ENCODE measurements around the gene SSTR3.

Gene SSTR3

GRCh38 chr22:37183432-37184379, 28.6 kb downstream of the SSTR3 start:
- Histone ChIP-seq H3K4me3 (ENCODE audit: low read length) (no peak overlapping the region), H3K79me2 (ENCODE audit: low read length) (no peaks in the 10 kb centered on the region), H3K4me2 (ENCODE audit: low read length) (no peak overlapping the region), H2AFZ (ENCODE audit: low read depth, low read length) (no peak overlapping the region), H3K27ac (ENCODE audit: low read length) (no peak overlapping the region), H3K9ac (ENCODE audit: low read length) (no peak overlapping the region), H3K4me1 (ENCODE audit: low read length) (peaks cover 10% of the 10 kb centered on the region), H4K20me1 (ENCODE audit: insufficient read depth, low read length) (no peaks in the 10 kb centered on the region), H3K27me3 (ENCODE audit: low read depth, low read length) (peaks cover 24% of the 10 kb centered on the region), H3K36me3 (replicated peaks; ENCODE audit: low read depth, low read length) (no peaks in the 10 kb centered on the region), H3K9me3 (ENCODE audit: insufficient read depth, low read length) (no peaks in the 10 kb centered on the region)
- no peak for TF ChIP-seq EZH2phosphoT487 (IDR thresholded peaks at IDR 0.05; ENCODE audit: low read depth)
- peak; percentile 55 for TF ChIP-seq CTCF (IDR thresholded peaks at IDR 0.05; ENCODE audit: low read depth, low read length)

- Histone ChIP-seq H3K79me2 (ENCODE audit: low read length) (no peaks in the 10 kb centered on the region), H3K27me3 (ENCODE audit: low read depth, low read length) (peaks cover 29% of the 10 kb centered on the region), H2AFZ (ENCODE audit: low read depth, low read length) (no peak overlapping the region), H3K4me1 (ENCODE audit: low read length) (peaks cover 14% of the 10 kb centered on the region), H3K36me3 (replicated peaks; ENCODE audit: low read depth, low read length) (no peaks in the 10 kb centered on the region), H3K9me3 (ENCODE audit: insufficient read depth, low read length) (no peaks in the 10 kb centered on the region), H3K9ac (ENCODE audit: low read length) (no peak overlapping the region), H3K4me2 (ENCODE audit: low read length) (no peak overlapping the region), H4K20me1 (ENCODE audit: insufficient read depth, low read length) (no peaks in the 10 kb centered on the region), H3K4me3 (ENCODE audit: low read length) (no peak overlapping the region), H3K27ac (ENCODE audit: low read length) (no peak overlapping the region)
- TF ChIP-seq EZH2phosphoT487 (IDR thresholded peaks at IDR 0.05; ENCODE audit: low read depth) (no peak), CTCF (IDR thresholded peaks at IDR 0.05; ENCODE audit: low read depth, low read length) (no peak)
Measured at GRCh38 chr22:37182949-37183245, 29.4 kb downstream of the SSTR3 start.

GRCh38 chr22:37182101-37182948, 30.0 kb downstream of the SSTR3 start:
- no peaks in the 10 kb centered on the region for H3K9me3 ChIP-seq (ENCODE audit: insufficient read depth, low read length)
- no peak for TF ChIP-seq EZH2phosphoT487 (IDR thresholded peaks at IDR 0.05; ENCODE audit: low read depth)
- no peak for TF ChIP-seq CTCF (IDR thresholded peaks at IDR 0.05; ENCODE audit: low read depth, low read length)
- no peak overlapping the region for H3K9ac ChIP-seq (ENCODE audit: low read length)
- H3K27me3 ChIP-seq (ENCODE audit: low read depth, low read length), result peaks cover 35% of the 10 kb centered on the region
- H2AFZ ChIP-seq (ENCODE audit: low read depth, low read length), result no peak overlapping the region
- no peaks in the 10 kb centered on the region for H3K36me3 ChIP-seq (replicated peaks; ENCODE audit: low read depth, low read length)
- no peak overlapping the region for H3K4me2 ChIP-seq (ENCODE audit: low read length)
- no peak overlapping the region for H3K27ac ChIP-seq (ENCODE audit: low read length)
- H3K79me2 ChIP-seq (ENCODE audit: low read length), result no peaks in the 10 kb centered on the region
- no peak overlapping the region for H3K4me3 ChIP-seq (ENCODE audit: low read length)
- H3K4me1 ChIP-seq (ENCODE audit: low read length), result peaks cover 15% of the 10 kb centered on the region
- H4K20me1 ChIP-seq (ENCODE audit: insufficient read depth, low read length), result no peaks in the 10 kb centered on the region

- Histone ChIP-seq H3K27me3 (ENCODE audit: low read depth, low read length) (peaks cover 36% of the 10 kb centered on the region), H3K27ac (ENCODE audit: low read length) (no peak overlapping the region), H3K79me2 (ENCODE audit: low read length) (no peaks in the 10 kb centered on the region), H3K36me3 (replicated peaks; ENCODE audit: low read depth, low read length) (no peaks in the 10 kb centered on the region), H3K4me1 (ENCODE audit: low read length) (peaks cover 19% of the 10 kb centered on the region), H3K9ac (ENCODE audit: low read length) (no peak overlapping the region), H4K20me1 (ENCODE audit: insufficient read depth, low read length) (no peaks in the 10 kb centered on the region), H3K4me3 (ENCODE audit: low read length) (no peak overlapping the region), H3K9me3 (ENCODE audit: insufficient read depth, low read length) (no peaks in the 10 kb centered on the region), H3K4me2 (ENCODE audit: low read length) (no peak overlapping the region), H2AFZ (ENCODE audit: low read depth, low read length) (no peak overlapping the region)
- no peak for TF ChIP-seq CTCF (IDR thresholded peaks at IDR 0.05; ENCODE audit: low read depth, low read length)
- TF ChIP-seq EZH2phosphoT487 (IDR thresholded peaks at IDR 0.05; ENCODE audit: low read depth), result no peak
Measured at GRCh38 chr22:37181681-37182080, 30.6 kb downstream of the SSTR3 start.

All from OCI-LY3 (cell line).